ENCODE results near the gene COA8.

COA8 gene

GRCh38 chr14:103526247-103526913 is 36.4 kb upstream of the COA8 start:
- no peak for DNase-seq

GRCh38 chr14:103526914-103527248 is 35.9 kb upstream of the COA8 start:
- no peak for DNase-seq

DNA sequence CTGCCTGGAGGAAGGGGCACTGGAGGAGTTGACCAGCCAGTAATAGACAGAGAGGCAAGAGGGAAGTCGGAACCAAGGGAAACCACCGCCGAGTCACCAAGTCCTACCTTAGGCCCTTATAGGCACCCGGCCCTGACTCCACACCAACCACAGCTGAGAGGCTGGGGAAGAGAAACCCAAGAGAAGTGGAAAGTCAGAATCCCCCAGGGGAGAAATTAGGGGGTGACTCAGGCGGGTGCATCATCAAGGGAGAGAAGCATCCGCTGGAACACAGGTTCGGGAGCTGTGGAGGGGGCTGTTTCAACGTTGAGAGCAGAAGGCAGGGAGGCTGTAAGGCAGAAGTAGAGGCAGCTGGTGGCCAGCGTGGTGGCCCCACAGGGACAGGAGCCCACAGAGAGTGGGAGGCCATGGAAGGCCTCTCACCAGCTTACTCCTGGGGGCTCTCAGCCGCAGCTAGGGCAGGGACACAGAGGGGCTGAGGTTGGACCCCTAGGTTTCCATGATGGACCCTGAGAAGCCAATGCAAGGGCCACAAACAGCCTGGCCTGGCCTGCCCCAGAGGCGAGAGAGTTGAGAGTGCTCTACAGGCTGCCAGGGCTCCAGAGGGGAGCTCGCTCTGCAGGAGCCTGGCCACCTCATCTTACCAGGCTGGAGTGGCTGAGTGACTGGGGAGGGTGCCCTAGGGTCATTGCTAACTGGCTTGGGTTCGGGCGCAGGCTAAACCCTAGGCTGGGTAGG is 35.2 kb upstream of the COA8 start:
- no peak for DNase-seq

- no peak for DNase-seq
Observed at GRCh38 chr14:103528146-103528586, 34.6 kb upstream of the COA8 start.

- peak; percentile 92 for DNase-seq
Observed at GRCh38 chr14:103528587-103529382, 34.0 kb upstream of the COA8 start, which contains the start of gene TRMT61A. TRMT61A (plus strand) TSS chr14:103529196; CDS start chr14:103529979, 783 bp downstream.

DNA sequence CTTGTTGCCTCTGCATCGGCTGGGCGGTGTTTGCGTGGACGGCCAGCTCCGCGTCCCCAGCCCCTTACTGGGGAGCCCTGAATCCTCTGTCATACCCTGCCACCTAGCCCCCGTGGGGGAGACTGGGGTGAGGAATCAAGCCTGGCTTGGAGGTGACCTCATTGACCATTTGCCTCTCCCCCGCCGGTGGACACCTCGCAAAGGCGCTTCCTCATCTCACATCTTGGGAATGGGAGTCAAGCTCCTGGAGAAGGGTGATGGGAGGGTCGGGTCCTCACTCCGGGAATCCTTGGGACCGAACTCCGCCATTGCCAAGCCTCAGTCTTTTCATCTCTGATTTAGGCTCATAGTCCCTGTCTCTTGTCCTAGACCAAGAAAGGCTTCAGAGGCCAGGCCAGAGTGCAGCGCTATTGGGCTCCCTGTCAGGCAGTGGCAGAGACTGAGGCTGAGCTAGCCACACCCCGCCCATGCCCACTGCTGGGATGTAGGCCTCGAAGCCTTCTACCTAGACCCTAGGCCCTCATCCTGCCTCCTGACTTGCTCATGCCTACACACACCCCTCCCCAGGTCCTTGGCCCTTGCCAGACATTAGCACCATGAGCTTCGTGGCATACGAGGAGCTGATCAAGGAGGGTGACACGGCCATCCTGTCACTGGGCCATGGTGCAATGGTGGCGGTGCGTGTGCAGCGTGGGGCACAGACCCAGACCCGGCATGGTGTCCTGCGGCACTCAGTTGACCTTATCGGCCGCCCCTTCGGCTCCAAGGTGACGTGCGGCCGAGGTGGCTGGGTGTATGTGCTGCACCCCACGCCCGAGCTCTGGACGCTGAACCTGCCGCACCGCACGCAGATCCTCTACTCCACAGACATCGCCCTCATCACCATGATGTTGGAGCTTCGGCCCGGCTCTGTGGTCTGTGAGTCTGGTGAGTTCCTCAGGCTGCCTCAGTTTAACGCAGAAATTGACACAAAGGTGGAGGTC is 33.1 kb upstream of the COA8 start:
- DNase-seq = no peak

DNA sequence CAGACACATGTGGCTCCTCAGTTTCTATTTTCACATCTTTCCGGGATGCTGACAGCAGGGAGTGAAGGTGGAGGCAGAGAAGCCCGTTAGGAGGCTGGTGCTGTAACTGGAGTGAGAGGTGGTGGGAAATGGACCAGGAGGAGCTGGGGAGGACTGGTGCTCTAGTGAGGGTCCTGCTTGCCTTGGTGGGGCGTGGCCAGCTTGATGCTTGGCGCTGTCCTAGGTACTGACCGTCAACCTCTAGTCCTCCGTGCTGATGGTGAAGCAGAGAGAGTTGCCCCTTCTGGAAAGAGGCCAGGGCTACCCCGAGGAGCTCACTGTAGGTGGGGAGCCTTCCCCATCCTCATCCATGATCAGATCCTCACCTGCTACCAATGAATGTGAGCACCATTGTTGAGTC is 32.4 kb upstream of the COA8 start:
- DNase-seq = no peak

DNA sequence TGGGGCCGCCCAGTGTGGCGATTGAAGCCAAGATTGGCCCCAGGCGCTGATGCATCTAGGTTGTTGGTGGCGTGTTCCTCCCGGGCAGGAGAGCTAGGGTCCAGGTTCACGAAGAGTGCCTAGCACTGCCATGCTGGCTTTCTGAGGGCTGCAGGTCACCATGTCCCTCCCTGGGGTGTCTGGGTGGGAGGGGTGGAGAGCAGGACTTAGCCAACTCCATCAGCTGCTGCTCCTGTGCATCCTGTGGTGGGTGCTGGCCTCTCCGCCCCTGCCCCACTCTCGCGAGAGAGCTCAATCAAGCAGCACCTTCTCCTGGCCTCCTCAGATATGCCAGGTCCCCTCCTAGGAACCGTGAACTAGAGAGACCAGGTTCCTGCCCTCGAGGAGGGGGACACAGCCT is 31.9 kb upstream of the COA8 start:
- no peak for DNase-seq

- DNase-seq = no peak
Observed at GRCh38 chr14:103531421-103532215, 31.1 kb upstream of the COA8 start.

DNA sequence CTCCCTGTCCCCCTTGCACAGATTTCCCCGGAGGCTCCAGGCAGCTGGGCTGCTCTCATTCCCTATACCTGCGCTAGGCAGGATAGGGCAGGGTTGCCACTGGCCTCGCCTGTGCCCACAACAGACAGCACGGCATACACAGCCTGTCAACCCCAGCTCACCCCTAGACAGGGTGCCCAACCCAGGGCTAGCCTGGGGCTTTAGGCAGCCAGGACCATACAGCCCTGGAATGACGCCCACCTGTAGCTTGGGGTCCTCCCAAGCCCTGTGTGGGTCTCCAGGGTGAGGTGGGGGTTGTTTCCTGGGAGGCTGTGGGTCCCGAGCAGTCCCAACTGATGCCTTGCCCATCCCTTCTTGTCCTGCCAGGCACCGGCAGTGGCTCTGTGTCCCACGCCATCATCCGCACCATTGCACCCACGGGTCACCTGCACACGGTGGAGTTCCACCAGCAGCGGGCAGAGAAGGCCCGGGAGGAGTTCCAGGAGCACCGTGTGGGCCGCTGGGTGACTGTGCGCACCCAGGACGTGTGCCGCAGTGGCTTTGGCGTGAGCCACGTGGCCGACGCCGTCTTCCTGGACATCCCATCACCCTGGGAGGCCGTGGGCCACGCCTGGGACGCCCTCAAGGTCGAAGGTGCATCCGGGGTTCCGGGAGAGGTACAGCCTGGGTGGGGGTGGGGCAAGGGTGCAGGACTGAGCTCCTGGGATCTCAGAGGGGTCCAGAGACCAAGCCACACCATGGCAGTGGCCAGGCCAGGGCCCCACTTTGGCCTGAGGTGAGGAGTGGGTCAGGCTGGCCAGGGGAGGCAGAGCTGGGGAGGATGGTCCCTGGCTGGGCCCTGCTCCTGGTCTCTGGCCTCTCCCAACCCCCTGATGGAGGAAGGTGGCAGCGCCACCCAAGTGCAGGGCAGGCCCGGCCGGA is 30.3 kb upstream of the COA8 start:
- no peak for DNase-seq

DNA sequence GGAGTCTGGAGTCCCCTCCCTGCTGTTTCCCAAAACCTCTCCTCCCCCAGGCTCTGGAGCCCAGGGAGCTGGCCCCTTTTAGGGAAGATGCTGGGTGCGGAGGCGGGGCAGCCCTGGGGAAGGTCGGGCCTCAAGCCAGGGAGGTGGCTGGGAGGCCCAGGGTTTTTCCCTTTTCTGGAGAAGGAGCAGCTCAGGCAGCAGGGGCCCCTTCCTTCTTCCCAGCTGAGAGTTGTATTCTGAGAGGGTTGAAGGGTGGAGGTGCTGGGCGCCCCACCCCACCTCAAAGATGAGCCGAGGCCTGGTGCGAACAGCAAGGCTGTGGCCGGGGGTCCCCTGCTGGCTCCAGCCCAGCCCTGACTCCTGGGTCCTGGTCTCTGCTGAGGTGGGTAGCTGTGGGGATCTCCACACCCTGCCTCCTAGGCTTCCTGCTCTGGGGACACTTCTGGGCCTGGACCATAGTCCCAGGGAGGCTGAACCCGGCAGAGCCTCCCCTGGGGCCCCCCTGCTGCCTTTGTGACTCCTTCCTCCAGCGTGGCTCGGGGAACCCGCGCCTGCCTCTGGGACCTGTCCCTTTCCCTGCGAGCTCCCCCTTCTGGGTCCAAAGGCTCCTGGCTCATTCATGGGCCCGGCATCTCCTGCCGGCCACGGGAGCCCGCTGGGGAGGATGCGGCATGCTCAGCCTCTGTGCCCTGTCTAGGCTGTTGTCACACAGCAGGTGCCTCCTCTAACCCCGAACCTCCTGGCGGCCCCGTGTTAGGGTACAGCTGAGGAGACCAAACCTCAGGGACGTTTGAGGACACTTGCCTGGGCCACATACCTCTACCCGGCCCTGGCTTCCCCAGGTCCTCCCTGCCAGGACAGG is 29.4 kb upstream of the COA8 start:
- no peak for DNase-seq

DNA sequence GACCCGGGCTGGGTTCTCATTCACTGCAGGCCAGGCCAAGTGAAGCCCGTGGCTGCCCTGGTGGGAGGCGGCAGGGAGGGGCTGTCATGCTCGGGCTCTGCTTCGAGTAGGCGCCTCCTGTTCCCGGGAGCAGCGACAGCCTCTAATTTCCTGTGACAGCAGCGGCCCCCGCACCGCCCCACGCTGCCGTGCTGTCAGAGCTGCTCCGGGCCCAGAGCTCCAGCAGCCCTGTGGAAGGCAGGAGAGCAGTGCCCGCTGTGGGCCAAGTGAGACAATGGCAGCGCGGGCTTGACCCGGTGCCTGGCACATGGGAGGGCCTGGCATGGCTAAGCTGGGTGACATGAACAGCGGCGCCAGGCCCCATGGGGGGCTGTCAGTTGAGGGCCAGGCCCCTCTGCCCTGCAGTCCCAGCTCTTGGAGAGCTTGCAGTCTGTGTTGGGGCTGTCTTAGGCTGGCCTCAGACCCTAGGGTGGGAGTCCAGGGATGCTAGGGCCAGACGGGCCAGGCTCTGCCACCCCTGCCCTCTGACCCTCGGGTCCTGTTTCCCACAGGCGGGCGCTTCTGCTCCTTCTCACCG is 28.7 kb upstream of the COA8 start:
- DNase-seq = no peak

DNA sequence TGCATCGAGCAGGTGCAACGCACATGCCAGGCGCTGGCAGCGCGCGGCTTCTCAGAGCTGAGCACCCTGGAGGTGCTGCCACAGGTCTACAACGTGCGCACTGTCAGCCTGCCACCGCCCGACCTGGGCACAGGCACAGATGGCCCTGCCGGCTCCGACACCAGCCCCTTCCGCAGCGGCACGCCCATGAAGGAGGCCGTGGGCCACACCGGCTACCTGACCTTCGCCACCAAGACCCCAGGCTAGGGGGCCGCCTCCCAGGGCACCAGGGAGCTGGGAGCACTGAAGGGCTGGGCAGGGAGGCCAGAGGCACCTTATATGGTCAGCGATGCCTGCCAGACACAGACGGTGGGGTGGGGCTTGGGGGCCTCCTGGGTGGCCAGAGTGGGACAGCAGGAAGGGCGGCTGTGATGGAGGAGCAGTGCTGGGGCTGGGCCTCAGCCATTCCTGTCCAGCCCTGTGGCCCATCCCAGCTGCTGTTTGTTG is 28.1 kb upstream of the COA8 start:
- no peak for DNase-seq

- DNase-seq = no peak
Observed at GRCh38 chr14:103535081-103535890, 27.5 kb upstream of the COA8 start.

DNA sequence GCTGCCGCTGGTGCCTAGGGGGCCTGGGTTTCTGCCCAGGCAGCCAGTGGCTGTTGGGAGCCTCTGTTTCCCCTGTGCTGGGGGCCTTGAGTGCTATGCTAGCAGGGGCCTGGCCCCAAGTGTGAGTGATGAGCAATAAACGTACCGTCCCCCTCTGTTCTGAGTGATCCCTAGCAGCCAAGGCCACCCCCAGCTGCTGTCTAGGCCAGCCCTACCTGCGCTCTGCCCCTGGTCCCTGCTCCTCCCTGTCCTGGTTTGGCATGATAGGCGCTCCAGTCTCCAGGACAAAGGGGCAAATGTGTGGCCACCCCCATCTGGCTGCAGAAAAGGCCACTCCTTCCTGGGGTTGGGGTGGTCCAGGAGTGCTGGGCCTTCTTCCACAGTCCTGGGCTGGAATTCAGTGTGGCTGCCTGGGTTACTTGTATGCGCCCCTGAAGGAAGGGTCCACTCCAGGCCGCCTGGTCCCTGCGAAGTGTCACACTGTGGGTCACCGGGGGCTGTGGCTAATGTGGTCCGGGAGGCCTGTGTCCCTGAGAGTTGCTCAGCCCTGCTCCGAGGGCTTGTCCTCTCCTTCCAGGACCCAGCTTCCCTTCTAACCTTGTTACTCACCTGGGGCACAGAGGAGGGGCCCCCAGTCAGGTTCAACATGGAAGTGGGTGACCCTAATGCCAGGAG is 26.7 kb upstream of the COA8 start:
- no peak for DNase-seq

DNA sequence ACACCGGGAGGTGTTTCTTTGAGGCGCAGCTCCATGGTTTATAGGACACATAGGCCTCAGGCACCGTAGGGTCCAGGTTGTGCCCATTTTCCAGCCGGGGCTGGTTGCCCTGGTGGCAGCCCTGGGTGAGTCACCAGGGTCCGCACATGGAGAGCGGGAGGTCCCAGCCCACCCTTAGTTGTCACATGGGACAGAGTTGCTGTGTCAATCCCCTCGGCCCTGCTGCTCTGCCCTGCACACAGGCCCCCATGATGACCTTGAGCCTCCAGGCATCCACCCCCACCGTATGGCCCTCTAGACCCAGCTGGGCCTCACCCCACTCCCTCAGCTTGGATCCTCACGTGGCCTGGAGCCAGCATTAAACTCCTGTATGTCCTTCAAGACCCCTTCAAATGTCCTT is 26.1 kb upstream of the COA8 start:
- DNase-seq = no peak

GRCh38 chr14:103537175-103537990 is 25.4 kb upstream of the COA8 start:
- no peak for DNase-seq

All from NCI-H345 (cell line).